Ecto neural progenitor cell (in vitro differentiated cells): ENCODE data around the gene ZNF175.

Experiments used
- DNase-seq: peaks from one replicate; pipeline ENCODE4 v3.0.0-alpha.2; 2018; ENCODE audit warnings: low spot score

Gene ZNF175

GRCh38 chr19:51570962-51571575 lies at the start of gene ZNF175:
ZNF175 (plus strand) TSS chr19:51571283; CDS start chr19:51573330, 2,047 bp downstream.
- DNase-seq = peak; percentile 86

- DNase-seq = no peak
Measured at GRCh38 chr19:51521357-51521756, 49.7 kb upstream of the ZNF175 start.

DNA sequence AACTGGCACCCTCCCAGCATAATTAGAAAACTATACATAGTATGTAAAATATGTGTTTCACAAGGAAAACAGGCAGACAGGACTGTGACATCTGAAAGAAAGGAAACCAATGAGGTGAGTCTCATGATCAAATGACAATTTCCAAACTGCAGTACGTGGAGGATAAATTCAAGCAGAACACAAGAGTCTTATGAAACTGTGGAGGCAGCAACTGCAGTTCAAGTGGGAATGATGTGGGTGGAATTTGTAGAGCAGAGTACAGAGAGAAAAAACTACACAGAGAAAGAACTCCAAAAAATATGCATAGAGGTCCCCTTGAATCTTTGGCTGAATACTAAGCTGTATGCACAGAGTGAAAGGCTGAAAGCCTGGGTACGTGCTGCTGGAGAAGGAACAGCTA lies 49.3 kb upstream of the ZNF175 start:
- DNase-seq = no peak

GRCh38 chr19:51524666-51525264 lies 46.3 kb upstream of the ZNF175 start:
- no peak for DNase-seq

DNA sequence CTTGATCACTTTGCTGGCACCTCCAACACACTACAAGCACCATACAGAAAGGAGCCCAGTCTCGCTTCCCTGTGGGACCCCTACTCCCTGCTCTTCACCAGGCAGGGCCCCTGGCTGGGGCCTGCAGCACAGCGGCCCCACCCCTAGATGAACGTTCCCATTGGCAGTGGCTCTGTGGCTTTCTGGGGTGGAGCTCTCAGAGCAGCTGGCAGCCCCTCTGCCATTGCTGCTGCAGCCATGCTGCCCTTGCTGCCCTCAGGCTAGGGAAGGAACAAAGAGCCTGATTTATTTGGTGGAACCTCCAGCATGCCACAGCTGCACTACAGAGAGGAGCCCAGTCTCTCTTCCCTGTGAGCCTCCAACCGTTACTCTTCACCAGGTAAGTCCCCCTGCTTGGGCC lies 45.4 kb upstream of the ZNF175 start:
- DNase-seq = no peak

DNA sequence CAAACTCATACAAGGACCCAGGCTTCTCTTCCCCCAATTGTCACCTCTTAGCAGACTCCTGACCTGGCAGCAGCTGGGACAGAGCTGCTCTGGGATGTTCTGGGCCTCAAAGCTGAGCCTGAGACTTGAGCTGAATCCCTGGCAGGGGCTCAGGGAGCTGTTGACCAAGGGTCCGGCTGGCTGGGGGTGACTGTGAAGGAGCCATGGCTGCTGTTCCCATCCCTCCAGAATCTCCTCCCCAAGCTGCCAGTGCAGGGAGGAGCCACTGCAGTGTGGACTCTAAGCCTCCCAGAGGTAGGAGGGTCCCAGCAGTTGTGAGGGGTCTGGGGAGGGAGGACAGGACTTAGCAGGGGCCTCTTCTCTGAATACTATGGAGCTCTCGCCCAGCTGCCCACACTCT lies 41.8 kb upstream of the ZNF175 start:
- no peak for DNase-seq

DNA sequence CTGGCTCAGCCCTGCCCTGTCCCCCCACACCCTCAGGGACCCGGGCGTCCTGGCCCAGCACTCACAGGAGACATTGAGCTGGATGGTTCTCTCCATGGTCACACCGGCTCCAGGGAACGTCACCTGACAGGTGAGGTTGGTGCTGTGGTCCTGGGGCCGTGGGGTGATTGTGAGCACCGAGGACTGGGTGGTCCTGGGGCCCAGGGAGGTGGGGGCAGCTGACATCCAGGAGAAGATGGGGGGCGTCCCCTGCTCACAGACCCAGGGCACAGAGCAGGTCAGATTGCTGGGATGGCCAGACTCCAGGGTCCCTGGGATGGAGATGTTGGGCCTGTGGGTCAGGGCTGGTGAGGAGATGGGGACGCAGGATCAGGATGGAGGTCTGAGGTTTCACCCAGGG lies 40.5 kb upstream of the ZNF175 start:
- no peak for DNase-seq

DNA sequence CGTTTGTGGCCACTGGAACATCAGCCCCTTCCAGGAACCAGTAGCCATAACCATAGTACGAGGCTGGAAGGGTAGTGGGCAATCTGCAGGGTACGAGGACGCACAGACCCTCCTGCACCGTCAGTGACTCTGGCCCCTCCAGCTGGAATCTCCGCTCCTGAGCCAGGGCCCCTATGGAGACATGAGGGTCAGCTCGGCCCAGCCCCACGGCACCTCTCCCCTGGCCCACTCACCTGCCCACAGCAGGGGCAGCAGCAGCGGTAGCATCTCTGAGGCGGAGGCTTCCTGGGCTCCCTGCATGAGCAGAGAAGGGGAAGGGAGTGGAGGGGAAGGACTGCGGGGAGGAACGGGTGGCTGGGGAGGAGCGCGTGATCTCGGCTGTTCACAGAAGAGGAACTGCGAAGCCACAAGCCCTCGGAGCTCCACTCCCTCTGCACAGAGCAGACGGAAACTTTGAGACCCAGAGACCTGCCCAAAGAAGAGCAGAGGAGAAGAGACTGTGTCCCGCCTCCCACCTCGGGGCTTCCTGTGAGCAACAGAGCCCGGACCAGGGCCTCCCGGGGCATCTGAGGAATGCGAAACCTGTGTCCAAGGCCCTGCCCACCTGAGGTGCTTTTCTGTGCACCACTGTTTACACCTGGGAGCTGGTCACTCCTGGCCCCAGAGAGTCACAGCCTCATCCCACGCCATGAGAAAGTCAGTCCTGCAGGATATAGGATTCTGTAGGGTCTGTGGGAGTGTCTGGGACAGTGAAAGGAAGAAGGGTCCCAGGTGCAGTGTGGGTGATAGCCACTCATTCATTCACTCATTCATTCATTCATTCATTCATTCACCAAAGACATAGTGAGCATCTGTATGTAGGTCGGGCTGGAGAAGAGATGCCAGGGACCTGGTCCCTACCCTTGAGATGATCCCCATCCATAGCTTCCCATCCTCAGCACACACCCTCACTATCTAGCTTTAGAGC lies 39.5 kb upstream of the ZNF175 start, which contains the start of gene SIGLEC6:
TSS of gene SIGLEC6 (minus strand) at position 322 of the 967 bp plus-strand sequence. CDS start at position 300, 22 bp downstream.
- DNase-seq = no peak

GRCh38 chr19:51535535-51535934 lies 35.5 kb upstream of the ZNF175 start:
- DNase-seq = no peak

DNA sequence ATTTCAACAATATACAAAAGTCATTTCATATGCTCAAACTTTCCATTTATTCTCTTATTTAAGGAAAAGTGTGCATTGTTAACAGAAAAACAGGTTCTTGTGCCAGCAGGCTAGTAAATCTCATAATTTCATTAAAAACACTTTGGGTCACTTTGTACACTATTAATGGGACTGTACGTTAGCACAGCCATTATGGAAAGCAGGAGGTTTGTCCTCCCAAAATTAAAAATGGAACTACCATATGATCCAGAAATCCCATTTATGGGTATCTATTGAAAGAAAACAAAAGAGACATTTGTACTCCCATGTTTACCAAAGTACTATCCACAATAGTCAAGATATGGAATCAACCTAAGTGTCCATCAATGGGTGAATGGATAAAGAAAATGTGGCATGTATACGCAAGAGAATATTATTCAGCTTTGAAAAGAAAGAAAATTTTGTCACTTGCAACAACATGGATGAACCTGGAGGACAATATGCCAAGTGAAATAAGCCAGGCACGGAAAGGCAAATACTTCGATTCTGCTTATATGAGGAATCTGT lies 31.2 kb upstream of the ZNF175 start:
- no peak for DNase-seq

DNA sequence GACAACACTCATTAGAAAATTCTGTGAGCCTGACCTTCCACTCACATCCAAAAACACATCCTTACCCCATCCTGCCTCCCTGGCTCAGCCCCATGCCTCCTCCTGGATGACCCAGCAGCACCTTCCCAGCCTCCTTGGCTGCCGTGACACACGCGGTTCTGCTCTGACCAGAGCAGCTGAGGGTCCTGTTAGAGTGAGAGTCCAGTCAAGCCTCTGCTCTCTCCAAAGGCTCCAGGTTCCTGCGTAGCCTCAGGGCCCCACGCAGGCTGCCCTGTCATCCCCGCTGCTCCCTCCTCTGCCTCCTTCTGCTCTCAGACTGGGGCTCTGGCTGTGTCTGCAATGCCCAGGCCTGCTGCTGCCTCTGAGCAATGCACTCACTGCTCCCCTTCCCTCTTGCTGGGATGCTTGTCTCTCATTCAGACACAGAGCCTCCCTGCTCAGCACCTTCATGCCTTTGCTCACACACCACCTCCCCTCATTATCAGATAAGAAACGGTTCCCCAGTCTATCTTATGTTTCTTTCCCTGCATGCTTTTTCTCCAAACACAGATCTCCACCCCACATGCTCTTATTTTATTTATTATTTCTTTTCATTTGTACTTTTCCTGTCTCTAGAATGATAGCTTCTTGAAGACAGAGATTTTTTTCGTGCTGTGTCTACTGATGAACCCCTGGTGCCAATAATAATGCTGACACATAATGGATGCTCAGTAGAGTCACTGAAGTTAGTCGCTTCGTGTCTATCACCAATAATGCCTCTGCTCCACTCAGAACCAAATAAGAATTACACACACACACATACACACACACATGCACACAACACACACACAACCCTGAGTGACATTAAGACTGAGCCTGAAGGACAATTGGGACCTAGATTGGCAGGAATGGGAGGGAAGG lies 29.4 kb upstream of the ZNF175 start:
- DNase-seq = no peak

- no peak for DNase-seq
Measured at GRCh38 chr19:51542699-51543098, 28.4 kb upstream of the ZNF175 start.

- DNase-seq = no peak
Measured at GRCh38 chr19:51544038-51544437, 27.0 kb upstream of the ZNF175 start.

DNA sequence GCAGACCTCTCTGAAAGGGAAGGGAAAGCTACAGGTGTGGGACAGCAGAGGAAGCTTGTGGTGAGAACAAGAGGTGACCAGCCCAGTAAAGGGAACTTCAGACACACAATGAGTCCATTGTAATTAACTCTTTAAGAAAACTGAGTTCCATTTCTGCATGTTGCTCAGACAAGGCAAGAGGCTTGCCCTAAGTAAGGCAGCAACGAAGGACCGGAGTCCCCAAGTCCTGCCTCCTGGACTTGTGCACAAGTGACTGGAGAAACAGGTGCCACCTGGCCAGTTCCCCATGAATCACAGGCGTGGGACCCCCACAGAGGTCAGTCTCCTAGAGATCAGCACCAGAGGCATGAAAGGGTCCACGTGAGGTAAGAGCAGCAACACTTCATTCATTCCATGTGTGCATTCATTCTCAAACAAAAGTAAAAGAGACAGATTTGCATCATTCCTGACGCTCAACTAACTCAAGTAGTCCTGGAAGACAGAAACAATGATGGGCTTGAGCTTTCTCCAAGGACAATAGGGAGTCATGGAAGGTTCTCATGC lies 24.9 kb upstream of the ZNF175 start:
- no peak for DNase-seq

- DNase-seq = no peak
Measured at GRCh38 chr19:51546650-51547396, 24.3 kb upstream of the ZNF175 start.

GRCh38 chr19:51547397-51548212 lies 23.5 kb upstream of the ZNF175 start:
- DNase-seq = no peak

DNA sequence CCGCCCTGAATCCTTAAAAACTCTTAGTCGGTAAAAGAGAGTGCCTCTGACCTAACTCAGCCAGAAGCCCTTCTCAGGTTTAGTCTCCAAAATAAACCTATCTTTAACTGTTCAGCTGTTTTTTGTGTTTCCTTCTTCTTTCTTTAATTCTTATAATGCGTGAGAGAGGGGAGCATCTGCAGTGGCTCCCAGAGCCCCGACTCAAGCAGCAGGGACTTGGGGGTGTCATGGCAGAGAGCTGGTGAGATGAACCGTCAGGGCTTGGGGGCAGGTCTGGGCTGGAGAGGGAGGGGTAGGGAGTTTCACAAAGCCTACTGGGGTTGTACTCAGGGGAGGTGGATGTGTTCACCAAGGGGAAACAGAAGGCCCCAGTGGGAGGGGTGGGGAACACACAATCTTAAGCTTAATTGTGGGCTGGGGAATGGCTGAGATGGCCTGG lies 22.9 kb upstream of the ZNF175 start:
- no peak for DNase-seq

GRCh38 chr19:51548891-51549305 lies 22.2 kb upstream of the ZNF175 start:
- no peak for DNase-seq

GRCh38 chr19:51549533-51550324 lies 21.4 kb upstream of the ZNF175 start:
- DNase-seq = no peak
